IMR-90 (cell line): ENCODE measurements around the gene SEMA6D. TPM values are rescaled to one million over a fixed set of nuclear protein-coding genes. Genes with fewer than 3 reads are reported as not detected.

Experiments
- ATAC-seq: fragments of 200-7000 bp; cut with Tn5 transposase; 2 replicates; pipeline ENCODE4 v1.9.1; 2020; ENCODE audit warnings: low read depth, mild to moderate bottlenecking, moderate library complexity
- BruUV-seq: library from RNA; stranded (reverse); fragments of 400-500 nt; replicated peaks from 2 replicates; lab custom pipeline; 2021; lab: Mats Ljungman, UMichigan
- CTCF ChIA-PET: fragments of 300-600 bp; formaldehyde crosslinking; extraction: SDS; loops from one replicate; lab custom pipeline; 2021; ENCODE audit warnings: antibody characterized with exemption; lab: Yijun Ruan, JAX
- POLR2A ChIA-PET: fragments of 300-600 bp; sonication (Branson Sonifier 250); formaldehyde crosslinking; loops from one replicate; lab custom pipeline; 2022; ENCODE audit warnings: antibody characterized with exemption; ENCODE audit not compliant: unreplicated experiment; lab: Charles Lee
- DNase-seq: peaks from one replicate; pipeline ENCODE4 v3.0.0; 2013
- H2AFZ ChIP-seq: replicated peaks from 2 replicates; pipeline ENCODE3; 2013; ENCODE audit warnings: low read length, mild to moderate bottlenecking; ENCODE audit not compliant: poor library complexity
- H2AK5ac ChIP-seq: 2 replicates; pipeline ENCODE4 v1.6.1; 2013; ENCODE audit warnings: low read depth, low read length, inconsistent platforms
- H2AK9ac ChIP-seq: replicated peaks from 2 replicates; pipeline ENCODE3; 2013; ENCODE audit warnings: mild to moderate bottlenecking, low read depth, low read length, moderate library complexity; ENCODE audit not compliant: poor library complexity
- H2BK120ac ChIP-seq: 2 replicates; pipeline ENCODE4 v1.6.1; 2013; ENCODE audit warnings: low read depth, low read length, inconsistent platforms
- H2BK15ac ChIP-seq: 3 replicates; pipeline ENCODE4 v1.6.1; 2013; ENCODE audit warnings: low read depth, low read length, inconsistent platforms
- H2BK20ac ChIP-seq: 2 replicates; pipeline ENCODE4 v1.6.1; 2013; ENCODE audit warnings: low read depth, mild to moderate bottlenecking, inconsistent platforms, low read length, moderate library complexity
- H2BK5ac ChIP-seq: 2 replicates; pipeline ENCODE4 v1.6.1; 2013; ENCODE audit warnings: mild to moderate bottlenecking, low read depth, low read length, inconsistent platforms; ENCODE audit not compliant: poor library complexity, severe bottlenecking
- H3K14ac ChIP-seq: replicated peaks from 2 replicates; pipeline ENCODE4 v1.6.1; 2013; ENCODE audit warnings: low read depth, low read length, inconsistent platforms
- H3K18ac ChIP-seq: 2 replicates; pipeline ENCODE4 v1.6.1; 2013; ENCODE audit warnings: low read depth, low read length, control low read depth
- H3K23ac ChIP-seq: 2 replicates; pipeline ENCODE4 v1.6.1; 2013; ENCODE audit warnings: low read depth, low read length, inconsistent platforms
- H3K27ac ChIP-seq: 2 replicates; pipeline ENCODE4 v1.5.1; 2013; ENCODE audit warnings: mild to moderate bottlenecking, control low read depth, low read length; ENCODE audit not compliant: insufficient read depth
- H3K27me3 ChIP-seq: 2 replicates; pipeline ENCODE4 v1.6.1; 2013; ENCODE audit warnings: low read length; ENCODE audit not compliant: control insufficient read depth, insufficient read depth
- H3K36me3 ChIP-seq: 2 replicates; pipeline ENCODE4 v1.6.1; 2013; ENCODE audit warnings: low read length, mixed read lengths; ENCODE audit not compliant: control insufficient read depth, insufficient read depth
- H3K4ac ChIP-seq: 2 replicates; pipeline ENCODE4 v1.6.1; 2013; ENCODE audit warnings: low read depth, low read length, inconsistent platforms
- H3K4me1 ChIP-seq: 2 replicates; pipeline ENCODE4 v1.6.1; 2013; ENCODE audit warnings: low read length, mixed read lengths; ENCODE audit not compliant: control insufficient read depth, insufficient read depth
- H3K4me2 ChIP-seq: 2 replicates; pipeline ENCODE4 v1.6.1; 2013; ENCODE audit warnings: low read depth, mild to moderate bottlenecking, control low read depth, low read length, moderate library complexity
- H3K4me3 ChIP-seq: 2 replicates; pipeline ENCODE4 v1.5.1; 2013; ENCODE audit warnings: low read depth, mild to moderate bottlenecking, control low read depth, low read length, moderate library complexity; ENCODE audit not compliant: insufficient read depth
- H3K56ac ChIP-seq: 2 replicates; pipeline ENCODE4 v1.6.1; 2013; ENCODE audit warnings: low read length, inconsistent platforms; ENCODE audit not compliant: insufficient read depth; ENCODE audit errors: extremely low read depth
- H3K79me1 ChIP-seq, 2 experiments: 2 replicates each; pipeline ENCODE4 v1.6.1; 2013; ENCODE audit warnings: low read length in 2 of 2, inconsistent platforms in 1 of 2, low read depth in 1 of 2
- H3K9ac ChIP-seq: 2 replicates; pipeline ENCODE4 v1.6.1; 2013; ENCODE audit warnings: low read depth, low read length, control low read depth
- H3K9me1 ChIP-seq: 2 replicates; pipeline ENCODE4 v1.6.1; 2013; ENCODE audit warnings: low read length, inconsistent platforms; ENCODE audit not compliant: insufficient read depth
- H3K9me3 ChIP-seq: 2 replicates; pipeline ENCODE4 v1.6.1; 2013; ENCODE audit warnings: low read length; ENCODE audit not compliant: control insufficient read depth, insufficient read depth
- H4K20me1 ChIP-seq: 2 replicates; pipeline ENCODE4 v1.6.1; 2013; ENCODE audit warnings: low read length, inconsistent platforms; ENCODE audit not compliant: insufficient read depth
- H4K5ac ChIP-seq: 2 replicates; pipeline ENCODE4 v1.6.1; 2013; ENCODE audit warnings: mild to moderate bottlenecking, low read depth, low read length, control low read depth
- H4K8ac ChIP-seq, 2 experiments: 2 replicates each; pipeline ENCODE4 v1.6.1; 2013; ENCODE audit warnings: low read depth in 2 of 2, low read length in 2 of 2, control low read depth in 1 of 2, inconsistent platforms in 1 of 2
- H4K91ac ChIP-seq: 2 replicates; pipeline ENCODE4 v1.6.1; 2013; ENCODE audit warnings: low read depth, low read length, inconsistent platforms; ENCODE audit not compliant: insufficient read depth
- CEBPB ChIP-seq: IDR thresholded peaks from 2 replicates; pipeline ENCODE4 v1.6.1; 2012; ENCODE audit warnings: low read depth, low read length, improper control_type of control experiment
- CHD1 ChIP-seq: IDR thresholded peaks from 2 replicates; pipeline ENCODE4 v1.6.1; 2012; ENCODE audit warnings: low read depth, low read length, improper control_type of control experiment
- MAZ ChIP-seq: IDR thresholded peaks from 2 replicates; pipeline ENCODE4 v1.6.1; 2012; ENCODE audit warnings: low read depth, mild to moderate bottlenecking, low read length, improper control_type of control experiment, moderate library complexity, borderline replicate concordance
- MXI1 ChIP-seq: IDR thresholded peaks from 2 replicates; pipeline ENCODE4 v1.6.1; 2012; ENCODE audit warnings: low read depth, mild to moderate bottlenecking, low read length, moderate library complexity, borderline replicate concordance
- RFX5 ChIP-seq: IDR thresholded peaks from 2 replicates; pipeline ENCODE4 v1.8.0; 2012; ENCODE audit warnings: low read depth, mild to moderate bottlenecking, low read length, moderate library complexity
- WGBS, 2 experiments: methylation state at CpG; one replicate each; pipeline versions ENCODE4 v1.1.5 to v1.1.7; 2013; ENCODE audit warnings: missing lambda C conversion rate in 2 of 2; ENCODE audit not compliant: insufficient read length in 1 of 2; ENCODE audit errors: extremely low coverage in 2 of 2; 5-methylcytosine and 5-hydroxymethylcytosine counted together
- dilution Hi-C: fragments of 300-500 bp; cut with HindIII; formaldehyde crosslinking; loops from one replicate; pipeline ENCODE4 v1.14.3; 2018; ENCODE audit warnings: low sequenced_read_pairs; ENCODE audit not compliant: unreplicated experiment
- in situ Hi-C: fragments of 300-500 bp; cut with MboI; formaldehyde crosslinking; loops from 3 replicates; pipeline ENCODE4 v1.14.3; 2019; ENCODE audit warnings: low sequenced_read_pairs, inconsistent platforms, mixed read lengths
- intact Hi-C: fragments of 100-400 bp; cut with micrococcal nuclease; formaldehyde crosslinking; loops from 2 replicates; pipeline ENCODE4 v1.10.0; 2022
- polyA plus RNA-seq, 3 experiments: library from polyadenylated mRNA; depleted of rRNA; stranded (reverse); fragments of >200 nt; gene quantifications; 2 replicates each; pipeline ENCODE4 v1.2.3, GENCODE V29; 2012; ENCODE audit warnings: low replicate concordance in 1 of 3
- total RNA-seq: library from RNA; depleted of rRNA; stranded (reverse); fragments of >200 nt; gene quantifications from 2 replicates; pipeline ENCODE4 v1.2.3, GENCODE V29; 2012

SEMA6D gene
- total and polyA plus RNA-seq, 2 of the 4 experiments (the other 2 are of a cell fraction), result 12.6 to 17.4 TPM

GRCh38 chr15:47736143-47736786, 19.0 kb downstream of the SEMA6D start:
- no TSS peak for BruUV-seq
- Histone ChIP-seq H3K14ac (peak overlapping the region; percentile 46; the same call in 1 of the 2 replicates), H3K56ac (no peak overlapping the region), H3K18ac (peak overlapping the region; percentile 43; the same call in 1 of the 2 replicates), H4K91ac (no peak overlapping the region), H2AK9ac (no peak overlapping the region), H3K4ac (peak overlapping the region; percentile 18; the same call in 1 of the 2 replicates), H4K5ac (no peak overlapping the region), H4K20me1 (no peaks in the 10 kb centered on the region), H3K9ac (no peak overlapping the region), H3K27ac (peak overlapping the region; percentile 52; the same call in 1 of the 2 replicates), H2AK5ac (no peak overlapping the region), H3K36me3 (peaks cover 2% of the 10 kb centered on the region; the same call in 1 of the 2 replicates), H2BK120ac (peak overlapping the region; percentile 46; the same call in 1 of the 2 replicates), H3K4me2 (peak overlapping the region; percentile 37; the same call in 1 of the 2 replicates), H3K4me1 (peaks cover 6% of the 10 kb centered on the region), H3K9me3 (no peaks in the 10 kb centered on the region), H3K4me3 (no peak overlapping the region), H4K8ac (peak overlapping the region in 1 of 2 experiments; percentile 5; a peak in 1 of 4 replicates), H2BK5ac (peak overlapping the region; percentile 5), H3K23ac (peak overlapping the region; percentile 40; the same call in 1 of the 2 replicates), H3K9me1 (0 out of 2 replicates have a peak, but pooled peaks cover 4% of the 10 kb centered on the region), H3K27me3 (no peaks in the 10 kb centered on the region), H2AFZ (no peak overlapping the region), H2BK20ac (no peak overlapping the region), H3K79me1 (peaks cover 8 to 46% of the 10 kb centered on the region in 2 experiments; a peak in 3 of 4 replicates), H2BK15ac (no peak overlapping the region)
- in situ Hi-C loops, result no loop called here
- ChIA-PET POLR2A (no interaction called here), CTCF (interaction anchor here (0.6 kb wide), 1 partner anchor 501 kb away, joined by 3 read pairs; no protein-coding TSS in a partner anchor)
- WGBS, 2 experiments, result no CpG with 5 or more reads among the region's 3 CpGs
- ATAC-seq (peak; percentile 77), DNase-seq (peak; percentile 41)
- dilution Hi-C loops, result no loop called here
- TF ChIP-seq RFX5, result no peak
- no peak for TF ChIP-seq MXI1
- no peak for TF ChIP-seq CHD1
- TF ChIP-seq CEBPB, result 0 out of 2 replicates have a peak, but pooled peaks have one; percentile 6
- TF ChIP-seq MAZ, result no peak
- intact Hi-C loops, result loop anchor here (2.0 to 5.0 kb wide), 2 partner anchors 15 to 404 kb away; no protein-coding TSS in a partner anchor
